Liver (tissue), 9 donors: ENCODE data around the gene TNF. TPM values are rescaled to one million over a fixed set of nuclear protein-coding genes. Genes with fewer than 3 reads are reported as not detected.

Experiments used
- DNase-seq: peaks from one replicate; pipeline ENCODE4 v3.0.0-alpha.2; 2017; ENCODE audit warnings: low spot score
- H3K27ac ChIP-seq, 2 donors: one replicate each; pipeline ENCODE4 v1.7.0; 2013; ENCODE audit warnings: inconsistent platforms in 2 of 2, low read length in 2 of 2, control low read depth in 1 of 2, low read depth in 1 of 2, mild to moderate bottlenecking in 1 of 2
- H3K27me3 ChIP-seq, 4 donors: one replicate each; pipeline versions ENCODE4 v1.6.1 to v1.7.0; 2013; ENCODE audit warnings: low read length in 3 of 4, inconsistent platforms in 1 of 4, mild to moderate bottlenecking in 1 of 4, moderate library complexity in 1 of 4; ENCODE audit not compliant: control insufficient read depth in 4 of 4, insufficient read depth in 4 of 4
- H3K36me3 ChIP-seq, 4 donors: one replicate each; pipeline versions ENCODE4 v1.6.1 to v1.7.0; 2013; ENCODE audit warnings: low read length in 3 of 4, mild to moderate bottlenecking in 3 of 4, low read depth in 1 of 4, moderate library complexity in 1 of 4; ENCODE audit not compliant: control insufficient read depth in 4 of 4, insufficient read depth in 3 of 4
- H3K4me1 ChIP-seq, 4 donors: one replicate each; pipeline versions ENCODE4 v1.6.1 to v1.7.0; 2013; ENCODE audit warnings: low read length in 3 of 4, mild to moderate bottlenecking in 3 of 4, moderate library complexity in 1 of 4; ENCODE audit not compliant: control insufficient read depth in 4 of 4, insufficient read depth in 4 of 4
- H3K4me3 ChIP-seq, 3 donors: one replicate each; pipeline versions ENCODE4 v1.6.1 to v1.7.0; 2013; ENCODE audit warnings: low read length in 3 of 3, control low read depth in 1 of 3, low read depth in 1 of 3, mild to moderate bottlenecking in 1 of 3
- H3K9ac ChIP-seq, 2 donors: one replicate each; pipeline ENCODE4 v1.7.0; 2013; ENCODE audit warnings: low read length in 2 of 2, mild to moderate bottlenecking in 2 of 2, moderate library complexity in 2 of 2, control low read depth in 1 of 2, low read depth in 1 of 2
- H3K9me3 ChIP-seq, 4 donors: one replicate each; pipeline versions ENCODE4 v1.6.1 to v1.7.0; 2013; ENCODE audit warnings: low read length in 3 of 4; ENCODE audit not compliant: control insufficient read depth in 4 of 4
- ATF3 ChIP-seq: IDR thresholded peaks from 2 replicates; pipeline ENCODE4 v1.6.1; 2016; ENCODE audit warnings: antibody characterized with exemption
- EGR1 ChIP-seq, 2 donors: IDR thresholded peaks; 2 replicates each; pipeline ENCODE4 v1.6.1; 2016 to 2018; ENCODE audit warnings: antibody characterized with exemption in 2 of 2, low read depth in 2 of 2
- FOXA1 ChIP-seq: IDR thresholded peaks from 2 replicates; pipeline ENCODE4 v1.6.1; 2016; ENCODE audit warnings: antibody characterized with exemption
- HNF4A ChIP-seq, 2 donors: conservative IDR thresholded peaks; 2 replicates each; pipeline ENCODE4 v1.6.1; 2016; ENCODE audit warnings: antibody characterized with exemption in 2 of 2, mild to moderate bottlenecking in 2 of 2
- HNF4G ChIP-seq: IDR thresholded peaks from 2 replicates; pipeline ENCODE4 v1.6.1; 2016; ENCODE audit warnings: antibody characterized with exemption
- JUND ChIP-seq, 2 donors: IDR thresholded peaks; 2 replicates each; pipeline ENCODE4 v1.6.1; 2016; ENCODE audit warnings: antibody characterized with exemption in 2 of 2
- NR2F2 ChIP-seq: IDR thresholded peaks from 2 replicates; pipeline ENCODE4 v1.6.1; 2016; ENCODE audit warnings: antibody characterized with exemption
- RXRA ChIP-seq, 2 donors: IDR thresholded peaks; 2 replicates each; pipeline ENCODE4 v1.6.1; 2017 to 2018; ENCODE audit warnings: antibody characterized with exemption in 2 of 2, mild to moderate bottlenecking in 1 of 2
- TAF1 ChIP-seq: conservative IDR thresholded peaks from 2 replicates; pipeline ENCODE4 v1.6.1; 2016; ENCODE audit warnings: antibody characterized with exemption, mild to moderate bottlenecking
- YY1 ChIP-seq: IDR thresholded peaks from 2 replicates; pipeline ENCODE4 v1.6.1; 2016; ENCODE audit warnings: antibody characterized with exemption, mild to moderate bottlenecking
- ZBTB33 ChIP-seq: IDR thresholded peaks from 2 replicates; pipeline ENCODE4 v1.6.1; 2016; ENCODE audit warnings: antibody characterized with exemption
- WGBS: extraction: QIAGEN DNeasy Blood & Tissue Kit; methylation state at CpG from one replicate; pipeline ENCODE4 v1.1.7; 2013; 5-methylcytosine and 5-hydroxymethylcytosine counted together
- polyA plus RNA-seq, 2 donors: library from polyadenylated mRNA; stranded (reverse) in 1 of 2; unstranded in 1 of 2; fragments of 200-250 nt in 1 of 2; fragments of >200 nt in 1 of 2; fragmentation: Nextera tagmentation in 1 of 2; extraction: Ambion mirVana in 1 of 2; gene quantifications; one replicate each; pipeline versions ENCODE4 v1.2.1 to v1.2.3, GENCODE V29; 2013 to 2015
- total RNA-seq, 2 donors: library from RNA; depleted of rRNA; stranded (reverse); fragments of >200 nt; gene quantifications; one replicate each; pipeline ENCODE4 v1.2.3, GENCODE V29; 2014
- TF ChIP-seq, protein P1 (sequence below): IDR thresholded peaks from 2 replicates; pipeline ENCODE4 v1.6.1; 2016; ENCODE audit warnings: antibody characterized with exemption, mild to moderate bottlenecking
- TF ChIP-seq, protein P2 (sequence below): IDR thresholded peaks from 2 replicates; pipeline ENCODE4 v1.6.1; 2016; ENCODE audit warnings: antibody characterized with exemption
- donor health status: healthy.
- donor health status: healthy.
- donor health status: healthy.
- donor health status: healthy.
- donor health status: healthy.

Gene TNF
- total and polyA plus RNA-seq, 4 donors: 0.06 to 0.42 (median 0.19) TPM; not detected in 1

GRCh38 chr6:31532644-31533454 is 42.5 kb upstream of the TNF start:
- H3K4me1 ChIP-seq: peaks cover 0 to 4% (median 2%) of the 10 kb centered on the region in 4 donors
- WGBS: 61% methylated on average over 9 of the region's 9 CpGs
- no peak overlapping the region for H3K27ac ChIP-seq
- no peak overlapping the region for H3K4me3 ChIP-seq
- no peaks in the 10 kb centered on the region for H3K9me3 ChIP-seq
- peaks cover 26 to 70% (median 61%) of the 10 kb centered on the region in 4 donors for H3K36me3 ChIP-seq
- DNase-seq: no peak
- H3K9ac ChIP-seq: no peak overlapping the region
- TF ChIP-seq HNF4G: no peak
- peak; percentile 50 to 52 for TF ChIP-seq RXRA (IDR thresholded peaks at IDR 0.05)
- TF ChIP-seq TAF1: no peak
- TF ChIP-seq NR2F2: peak; percentile 33
- TF ChIP-seq ZBTB33: no peak
- TF ChIP-seq, protein P1, sequence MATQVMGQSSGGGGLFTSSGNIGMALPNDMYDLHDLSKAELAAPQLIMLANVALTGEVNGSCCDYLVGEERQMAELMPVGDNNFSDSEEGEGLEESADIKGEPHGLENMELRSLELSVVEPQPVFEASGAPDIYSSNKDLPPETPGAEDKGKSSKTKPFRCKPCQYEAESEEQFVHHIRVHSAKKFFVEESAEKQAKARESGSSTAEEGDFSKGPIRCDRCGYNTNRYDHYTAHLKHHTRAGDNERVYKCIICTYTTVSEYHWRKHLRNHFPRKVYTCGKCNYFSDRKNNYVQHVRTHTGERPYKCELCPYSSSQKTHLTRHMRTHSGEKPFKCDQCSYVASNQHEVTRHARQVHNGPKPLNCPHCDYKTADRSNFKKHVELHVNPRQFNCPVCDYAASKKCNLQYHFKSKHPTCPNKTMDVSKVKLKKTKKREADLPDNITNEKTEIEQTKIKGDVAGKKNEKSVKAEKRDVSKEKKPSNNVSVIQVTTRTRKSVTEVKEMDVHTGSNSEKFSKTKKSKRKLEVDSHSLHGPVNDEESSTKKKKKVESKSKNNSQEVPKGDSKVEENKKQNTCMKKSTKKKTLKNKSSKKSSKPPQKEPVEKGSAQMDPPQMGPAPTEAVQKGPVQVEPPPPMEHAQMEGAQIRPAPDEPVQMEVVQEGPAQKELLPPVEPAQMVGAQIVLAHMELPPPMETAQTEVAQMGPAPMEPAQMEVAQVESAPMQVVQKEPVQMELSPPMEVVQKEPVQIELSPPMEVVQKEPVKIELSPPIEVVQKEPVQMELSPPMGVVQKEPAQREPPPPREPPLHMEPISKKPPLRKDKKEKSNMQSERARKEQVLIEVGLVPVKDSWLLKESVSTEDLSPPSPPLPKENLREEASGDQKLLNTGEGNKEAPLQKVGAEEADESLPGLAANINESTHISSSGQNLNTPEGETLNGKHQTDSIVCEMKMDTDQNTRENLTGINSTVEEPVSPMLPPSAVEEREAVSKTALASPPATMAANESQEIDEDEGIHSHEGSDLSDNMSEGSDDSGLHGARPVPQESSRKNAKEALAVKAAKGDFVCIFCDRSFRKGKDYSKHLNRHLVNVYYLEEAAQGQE: no peak
- TF ChIP-seq, protein P2, sequence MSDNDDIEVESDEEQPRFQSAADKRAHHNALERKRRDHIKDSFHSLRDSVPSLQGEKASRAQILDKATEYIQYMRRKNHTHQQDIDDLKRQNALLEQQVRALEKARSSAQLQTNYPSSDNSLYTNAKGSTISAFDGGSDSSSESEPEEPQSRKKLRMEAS: no peak
- H3K27me3 ChIP-seq: no peaks in the 10 kb centered on the region

- peaks cover 26 to 76% (median 63%) of the 10 kb centered on the region in 4 donors for H3K36me3 ChIP-seq
- no peak for DNase-seq
- WGBS: 93% methylated on average over 1 of the region's 1 CpG
- no peak overlapping the region for H3K9ac ChIP-seq
- H3K4me1 ChIP-seq: peaks cover 0 to 4% (median 2%) of the 10 kb centered on the region in 4 donors
- H3K27ac ChIP-seq: no peak overlapping the region
- H3K4me3 ChIP-seq: no peak overlapping the region
- no peaks in the 10 kb centered on the region for H3K9me3 ChIP-seq
- TF ChIP-seq YY1 (no peak), RXRA (IDR thresholded peaks at IDR 0.05) (no peak), EGR1 (IDR thresholded peaks at IDR 0.05; ENCODE audit: low read depth in 2 of 2) (no peak)
- H3K27me3 ChIP-seq: no peaks in the 10 kb centered on the region
Observed at GRCh38 chr6:31533455-31533841, 41.9 kb upstream of the TNF start.

GRCh38 chr6:31534011-31534410 is 41.4 kb upstream of the TNF start:
- no peak overlapping the region for H3K4me3 ChIP-seq
- peaks cover 28 to 81% (median 68%) of the 10 kb centered on the region in 4 donors for H3K36me3 ChIP-seq
- 91% methylated on average over 6 of the region's 6 CpGs for WGBS
- no peaks in the 10 kb centered on the region for H3K27me3 ChIP-seq
- H3K9me3 ChIP-seq: no peaks in the 10 kb centered on the region
- H3K27ac ChIP-seq: no peak overlapping the region
- no peak overlapping the region for H3K9ac ChIP-seq
- DNase-seq: no peak
- H3K4me1 ChIP-seq: peaks cover 2 to 9% (median 6%) of the 10 kb centered on the region in 4 donors
- TF ChIP-seq, protein P1: no peak
- TF ChIP-seq EGR1 (IDR thresholded peaks at IDR 0.05; ENCODE audit: low read depth in 2 of 2): no peak
- no peak for TF ChIP-seq TAF1
- no peak for TF ChIP-seq FOXA1
- no peak for TF ChIP-seq ZBTB33
- TF ChIP-seq HNF4G: no peak
- no peak for TF ChIP-seq YY1
- no peak for TF ChIP-seq NR2F2
- no peak for TF ChIP-seq RXRA (IDR thresholded peaks at IDR 0.05)
- TF ChIP-seq HNF4A (conservative IDR thresholded peaks at IDR 0.05): no peak
- no peak for TF ChIP-seq ATF3
- TF ChIP-seq JUND (IDR thresholded peaks at IDR 0.05): no peak
